Measurements from ENCODE around the gene STRBP. TPM values are rescaled to one million over a fixed set of nuclear protein-coding genes. Genes with fewer than 3 reads are reported as not detected.

STRBP gene
- total RNA-seq, 1 donor from 2014 or later, result 10.1 TPM

DNA sequence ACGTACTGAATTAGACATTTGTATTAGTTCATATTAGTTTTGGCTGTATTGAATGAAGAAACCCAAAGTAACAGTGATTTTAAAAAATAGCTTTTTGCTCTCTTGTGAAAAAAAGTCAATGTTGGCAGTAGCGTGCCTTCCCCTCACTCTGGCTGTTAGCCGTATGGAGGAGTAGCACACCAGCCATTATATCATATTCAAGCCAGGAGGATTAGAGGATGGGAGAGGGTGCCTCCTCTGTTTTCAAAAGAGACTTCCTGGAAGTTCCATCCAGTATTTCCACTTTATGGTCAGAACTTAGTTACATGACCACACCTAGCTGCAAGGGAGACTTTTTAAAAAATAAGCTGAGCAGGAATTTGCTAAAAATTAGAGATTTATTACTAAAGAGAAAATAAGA, 193.8 kb downstream of the STRBP start:
- DNase-seq (ENCODE audit: low spot score), result no peak
- no peak for ATAC-seq

GRCh38 chr9:123073991-123074422, 194.4 kb downstream of the STRBP start:
- no peak for DNase-seq (ENCODE audit: low spot score)
- ATAC-seq, result no peak

GRCh38 chr9:123073441-123073840, 194.9 kb downstream of the STRBP start:
- no peak for ATAC-seq

DNA sequence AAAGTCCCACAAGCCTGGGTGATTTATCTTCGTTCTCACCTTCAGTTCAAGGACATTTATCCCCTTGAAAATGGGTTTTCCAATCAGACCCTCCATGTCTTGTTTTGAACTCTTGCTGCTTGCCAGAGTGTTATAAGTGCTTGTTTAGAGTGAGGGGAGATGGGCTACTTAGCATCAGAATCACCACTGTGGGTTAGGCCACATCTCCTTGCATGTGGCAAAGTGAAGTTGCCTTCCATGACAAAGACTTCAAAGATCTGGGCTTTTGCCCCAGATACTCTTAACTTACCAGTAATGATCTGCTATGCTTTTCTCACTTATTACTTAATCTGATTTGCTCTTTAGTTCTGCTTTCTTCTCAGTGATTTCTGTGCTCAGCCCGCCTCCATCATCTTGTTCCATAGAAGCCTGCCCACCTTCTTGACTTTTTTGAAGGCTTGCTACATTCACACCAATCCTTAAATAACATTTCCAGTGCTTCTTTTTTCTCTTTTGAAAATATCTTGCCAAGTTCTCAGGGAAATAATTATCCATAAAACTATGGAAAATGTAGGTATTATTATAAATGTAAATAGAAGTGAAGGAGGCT, 195.9 kb downstream of the STRBP start:
- DNase-seq (ENCODE audit: low spot score) (no peak), ATAC-seq (no peak)

More at GRCh38 chr9:123073441-123073840, 194.9 kb downstream of the STRBP start:
- DNase-seq (ENCODE audit: low spot score), result no peak

Other genes with a start within 250 kb of the STRBP start
- gene GPR21, start 234.9 kb downstream of the STRBP start, total RNA-seq, result 0.55 TPM
- gene CRB2, start 87.6 kb upstream of the STRBP start, total RNA-seq, result not detected